NCI-H345 (cell line): ENCODE data around the gene SGCG.

ENCODE experiments used
- DNase-seq: peaks from one replicate; lab custom pipeline; 2025; lab: John Stamatoyannopoulos, UW

Gene SGCG

GRCh38 chr13:23325191-23325590 lies 144.4 kb downstream of the SGCG start:
- no peak for DNase-seq

GRCh38 chr13:23330356-23330755 lies 149.6 kb downstream of the SGCG start:
- DNase-seq: no peak

- DNase-seq: no peak
Observed at GRCh38 chr13:23339225-23339624, 158.4 kb downstream of the SGCG start.

DNA sequence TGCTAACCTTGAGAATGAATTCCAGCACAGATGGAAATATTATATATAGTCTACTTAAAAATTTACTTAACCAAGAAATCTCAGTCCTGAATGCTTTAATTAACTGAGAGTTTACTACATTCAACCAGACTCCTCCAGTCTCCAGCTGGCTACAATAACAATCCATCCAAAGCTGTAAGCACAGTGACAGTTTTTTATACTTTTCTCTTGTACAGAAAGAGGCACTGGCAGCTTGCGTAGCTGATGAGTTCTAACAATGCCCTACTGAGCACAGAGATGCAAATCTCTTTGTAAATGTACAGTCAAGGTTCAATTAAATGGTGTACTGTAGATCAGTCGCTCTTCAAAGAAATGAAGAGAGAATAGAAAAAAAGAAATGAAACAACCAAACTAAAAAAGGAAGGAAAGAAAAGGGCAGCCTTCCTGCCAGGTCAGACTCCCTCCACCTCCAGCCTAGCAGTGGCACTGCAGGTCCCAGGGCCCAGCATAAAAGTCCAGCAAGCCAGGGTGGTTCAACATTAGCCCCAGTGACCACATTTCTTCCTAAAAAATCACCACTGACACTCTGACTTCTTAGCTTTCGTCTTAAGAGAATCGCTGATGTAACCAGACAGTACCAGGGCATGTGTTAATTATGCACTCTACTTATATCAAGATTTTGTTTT lies 164.3 kb downstream of the SGCG start:
- DNase-seq: no peak

DNA sequence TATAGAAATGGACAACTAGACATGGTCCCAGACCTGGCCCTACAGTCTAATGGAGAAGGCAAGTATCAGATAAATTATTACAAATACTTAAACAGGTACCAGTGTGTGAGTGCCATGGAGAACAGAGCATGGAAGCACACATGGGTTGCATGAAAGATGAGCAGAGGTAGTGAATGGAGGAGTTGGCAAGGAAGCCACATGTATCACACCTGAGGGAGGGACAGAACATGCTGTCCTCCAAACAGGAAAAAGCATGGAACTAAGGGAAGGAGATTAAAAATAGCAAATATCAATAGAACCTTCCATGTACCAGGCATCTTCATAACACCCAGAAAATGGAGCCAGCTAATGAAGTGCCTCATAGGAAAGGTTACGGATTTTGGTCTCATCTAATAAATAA lies 166.8 kb downstream of the SGCG start:
- no peak for DNase-seq

- no peak for DNase-seq
Observed at GRCh38 chr13:23348262-23349127, 167.7 kb downstream of the SGCG start.

GRCh38 chr13:23349161-23349897 lies 168.6 kb downstream of the SGCG start:
- no peak for DNase-seq

- no peak for DNase-seq
Observed at GRCh38 chr13:23350009-23350408, 169.2 kb downstream of the SGCG start.

- no peak for DNase-seq
Observed at GRCh38 chr13:23352161-23352560, 171.4 kb downstream of the SGCG start.

DNA sequence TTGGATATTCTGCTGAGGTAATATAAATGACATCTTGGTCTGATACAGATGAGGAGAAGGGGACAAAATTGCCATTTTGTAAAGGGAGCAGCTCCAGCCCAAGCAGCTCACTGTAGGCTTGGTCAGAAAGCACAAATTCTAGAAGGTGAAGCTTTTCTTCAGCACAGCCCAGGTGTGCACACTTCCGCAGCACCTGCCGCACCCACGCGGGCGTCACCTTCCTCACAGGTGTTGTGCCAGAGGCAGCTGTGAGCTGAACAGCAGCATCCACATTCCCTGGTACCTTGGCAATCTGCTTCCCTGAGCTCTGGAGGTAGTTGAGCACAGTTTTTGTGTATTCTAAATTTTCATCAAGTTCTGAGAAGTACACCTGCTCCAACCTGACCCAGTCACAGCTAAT lies 173.7 kb downstream of the SGCG start:
- no peak for DNase-seq

DNA sequence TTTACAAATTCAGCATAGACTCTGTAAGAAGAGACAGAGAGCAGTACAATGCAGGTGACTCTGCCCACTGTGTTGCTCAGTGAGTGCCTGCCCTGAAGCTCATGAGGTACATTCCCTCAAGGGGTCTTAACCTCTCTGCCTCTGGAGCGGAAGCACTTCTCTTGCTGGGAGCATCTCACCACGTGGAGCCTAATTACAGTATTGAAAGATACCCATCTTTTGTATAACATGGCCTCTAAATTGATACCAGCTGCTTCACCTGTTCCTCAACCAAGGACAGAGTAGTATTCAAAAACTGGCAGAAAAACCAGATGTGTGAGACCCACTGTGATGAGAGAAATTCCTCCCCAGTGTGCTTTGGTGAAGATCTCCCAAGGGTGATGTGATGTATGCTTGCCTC lies 175.6 kb downstream of the SGCG start:
- DNase-seq: no peak

DNA sequence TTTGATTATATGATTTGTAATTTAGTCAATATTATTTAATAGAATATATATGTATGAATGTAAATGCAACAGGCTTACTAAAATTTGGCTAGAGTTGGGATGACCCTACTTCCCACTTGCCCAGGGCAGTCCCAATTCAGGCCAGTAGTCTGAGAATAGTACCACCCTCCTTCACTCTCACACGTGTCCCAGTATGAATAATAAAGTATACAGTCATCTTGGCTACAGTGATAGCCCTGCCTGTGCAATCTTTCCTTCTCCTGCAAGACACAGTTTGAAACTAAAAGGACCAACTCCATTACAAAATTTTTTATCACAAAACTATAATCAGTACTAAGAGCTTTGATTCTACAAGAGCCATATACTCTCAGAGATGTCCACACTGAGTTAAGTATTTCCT lies 176.6 kb downstream of the SGCG start:
- DNase-seq: no peak

GRCh38 chr13:23359882-23360281 lies 179.1 kb downstream of the SGCG start:
- DNase-seq: no peak

GRCh38 chr13:23365652-23366051 lies 184.9 kb downstream of the SGCG start:
- DNase-seq: no peak

- no peak for DNase-seq
Observed at GRCh38 chr13:23367907-23368306, 187.1 kb downstream of the SGCG start.

- DNase-seq: no peak
Observed at GRCh38 chr13:23372264-23372906, 191.6 kb downstream of the SGCG start.
